GM23248 (cell line): ENCODE results near the gene PPP3R1. TPM values are rescaled to one million over a fixed set of nuclear protein-coding genes. Genes with fewer than 3 reads are reported as not detected.

ENCODE experiments used
- DNase-seq: peaks from one replicate; pipeline ENCODE4 v3.0.0-alpha.2; 2015
- H2AFZ ChIP-seq: fragments of 200-600 bp; sonication (generic); 2 replicates; pipeline ENCODE4 v1.6.1; 2016; ENCODE audit warnings: antibody characterized with exemption
- H3F3A ChIP-seq: fragments of 200-600 bp; sonication (generic); 2 replicates; pipeline ENCODE4 v1.6.1; 2016; ENCODE audit warnings: mild to moderate bottlenecking, antibody characterized with exemption, mixed run types; ENCODE audit not compliant: insufficient read depth
- H3K27ac ChIP-seq: fragments of 200-600 bp; sonication (generic); 2 replicates; pipeline ENCODE4 v1.5.1; 2016; ENCODE audit warnings: mild to moderate bottlenecking
- H3K27me3 ChIP-seq: fragments of 200-600 bp; sonication (generic); replicated peaks from 2 replicates; pipeline ENCODE4 v1.6.1; 2016; ENCODE audit warnings: mild to moderate bottlenecking; ENCODE audit not compliant: insufficient read depth
- H3K36me3 ChIP-seq: fragments of 200-600 bp; sonication (generic); 2 replicates; pipeline ENCODE4 v1.6.1; 2016; ENCODE audit warnings: low read depth, mild to moderate bottlenecking
- H3K4me1 ChIP-seq: fragments of 200-600 bp; sonication (generic); 2 replicates; pipeline ENCODE4 v1.6.1; 2016; ENCODE audit warnings: mild to moderate bottlenecking; ENCODE audit not compliant: insufficient read depth
- H3K4me2 ChIP-seq: fragments of 200-600 bp; sonication (generic); one replicate; pipeline ENCODE4 v1.6.1; 2016; ENCODE audit warnings: mild to moderate bottlenecking; ENCODE audit not compliant: unreplicated experiment
- H3K4me3 ChIP-seq: fragments of 200-600 bp; sonication (generic); 2 replicates; pipeline ENCODE4 v1.5.1; 2016; ENCODE audit warnings: mild to moderate bottlenecking
- H3K79me2 ChIP-seq: fragments of 200-600 bp; sonication (generic); 2 replicates; pipeline ENCODE4 v1.6.1; 2016; ENCODE audit warnings: mild to moderate bottlenecking; ENCODE audit not compliant: insufficient read depth
- H3K9ac ChIP-seq: fragments of 200-600 bp; sonication (generic); 2 replicates; pipeline ENCODE4 v1.6.1; 2016; ENCODE audit warnings: mild to moderate bottlenecking
- H3K9me2 ChIP-seq: fragments of 200-600 bp; sonication (generic); 2 replicates; pipeline ENCODE4 v1.6.1; 2016; ENCODE audit warnings: mixed run types, mild to moderate bottlenecking, moderate library complexity; ENCODE audit not compliant: insufficient read depth
- H3K9me3 ChIP-seq: fragments of 200-600 bp; sonication (generic); one replicate; pipeline ENCODE4 v1.6.1; 2017; ENCODE audit warnings: low read depth
- H4K20me1 ChIP-seq: fragments of 200-600 bp; sonication (generic); 2 replicates; pipeline ENCODE4 v1.6.0; 2016; ENCODE audit not compliant: insufficient read depth
- EZH2 ChIP-seq: fragments of 200-600 bp; sonication (generic); IDR thresholded peaks from 2 replicates; pipeline ENCODE4 v1.6.1; 2018; ENCODE audit warnings: antibody characterized with exemption, mild to moderate bottlenecking; ENCODE audit not compliant: insufficient read depth, poor library complexity, severe bottlenecking
- EZH2phosphoT487 ChIP-seq: fragments of 200-600 bp; sonication (generic); IDR thresholded peaks from 2 replicates; pipeline ENCODE4 v1.6.1; 2018; ENCODE audit warnings: antibody characterized with exemption, moderate library complexity, mild to moderate bottlenecking, low read depth; ENCODE audit not compliant: insufficient read depth
- WGBS, 2 experiments: methylation state at CpG; one replicate each; pipeline ENCODE4 v1.1.6; 2015 to 2017; ENCODE audit warnings: low lambda C conversion rate in 2 of 2, low coverage in 1 of 2; ENCODE audit errors: missing lambda C conversion rate in 2 of 2; 5-methylcytosine and 5-hydroxymethylcytosine counted together
- in situ Hi-C: fragments of 300-500 bp; cut with MboI; formaldehyde crosslinking; loops from 2 replicates; pipeline ENCODE4 v1.15.0; 2020
- polyA plus RNA-seq: library from polyadenylated mRNA; unstranded; fragments of >200 nt; fragmentation: Nextera tagmentation; extraction: Ambion mirVana; gene quantifications from 2 replicates; pipeline ENCODE4 v1.2.1, GENCODE V29; 2016
- total RNA-seq: library from RNA; depleted of rRNA; stranded (reverse); fragments of >200 nt; shearing (Covaris generic); gene quantifications from 2 replicates; pipeline ENCODE4 v1.2.3, GENCODE V29; 2014; rRNA removed

The PPP3R1 gene
- total and polyA plus RNA-seq, 2 experiments from 2014 or later = 3.8 to 17.7 TPM

- no peaks in the 10 kb centered on the region for H3K9me3 ChIP-seq
- H3K79me2 ChIP-seq = no peaks in the 10 kb centered on the region
- WGBS, 2 experiments = 98 to 99% methylated on average over 2 of the region's 2 CpGs
- no peak for DNase-seq
- H3K36me3 ChIP-seq = no peaks in the 10 kb centered on the region
- H3K4me2 ChIP-seq = no peak overlapping the region
- in situ Hi-C loops = no loop called here
- no peak overlapping the region for H3K9ac ChIP-seq
- no peaks in the 10 kb centered on the region for H4K20me1 ChIP-seq
- no peak overlapping the region for H3K27ac ChIP-seq
- H3F3A ChIP-seq = no peaks in the 10 kb centered on the region
- H3K27me3 ChIP-seq = no peaks in the 10 kb centered on the region
- no peak overlapping the region for H3K4me3 ChIP-seq
- no peak overlapping the region for H2AFZ ChIP-seq
- H3K4me1 ChIP-seq = no peaks in the 10 kb centered on the region
- TF ChIP-seq EZH2phosphoT487 (no peak), EZH2 (no peak)
- H3K9me2 ChIP-seq = no peaks in the 10 kb centered on the region
Observed at GRCh38 chr2:68141875-68142274, 110.5 kb downstream of the PPP3R1 start.

- no peak overlapping the region for H3K9ac ChIP-seq
- WGBS, 2 experiments = 68 to 71% methylated on average over 7 of the region's 7 CpGs
- no peak for TF ChIP-seq EZH2
- TF ChIP-seq EZH2phosphoT487 = no peak
- peaks cover 4% of the 10 kb centered on the region; the same call in 1 of the 2 replicates for H3K36me3 ChIP-seq
- no peaks in the 10 kb centered on the region for H4K20me1 ChIP-seq
- DNase-seq = no peak
- no peak overlapping the region for H3K4me3 ChIP-seq
- H3K4me1 ChIP-seq = no peaks in the 10 kb centered on the region
- no peaks in the 10 kb centered on the region for H3F3A ChIP-seq
- H3K27me3 ChIP-seq = no peaks in the 10 kb centered on the region
- no peak overlapping the region for H3K27ac ChIP-seq
- no peak overlapping the region for H2AFZ ChIP-seq
- H3K9me3 ChIP-seq = no peaks in the 10 kb centered on the region
- no peaks in the 10 kb centered on the region for H3K9me2 ChIP-seq
- in situ Hi-C loops = no loop called here
- no peaks in the 10 kb centered on the region for H3K79me2 ChIP-seq
- H3K4me2 ChIP-seq = no peak overlapping the region
Observed at GRCh38 chr2:68135448-68136320, 116.6 kb downstream of the PPP3R1 start.

GRCh38 chr2:68134554-68134953 lies 117.8 kb downstream of the PPP3R1 start:
- no peaks in the 10 kb centered on the region for H3K4me1 ChIP-seq
- H3K27me3 ChIP-seq = no peaks in the 10 kb centered on the region
- H3K27ac ChIP-seq = no peak overlapping the region
- no peaks in the 10 kb centered on the region for H3F3A ChIP-seq
- H2AFZ ChIP-seq = no peak overlapping the region
- H3K79me2 ChIP-seq = no peaks in the 10 kb centered on the region
- H4K20me1 ChIP-seq = no peaks in the 10 kb centered on the region
- in situ Hi-C loops = no loop called here
- TF ChIP-seq EZH2 (no peak), EZH2phosphoT487 (no peak)
- H3K9me3 ChIP-seq = no peaks in the 10 kb centered on the region
- DNase-seq = no peak
- H3K9ac ChIP-seq = no peak overlapping the region
- WGBS, 2 experiments = 97 to 100% methylated on average over 6 of the region's 6 CpGs
- H3K9me2 ChIP-seq = no peaks in the 10 kb centered on the region
- H3K4me2 ChIP-seq = no peak overlapping the region
- peaks cover 4% of the 10 kb centered on the region; the same call in 1 of the 2 replicates for H3K36me3 ChIP-seq
- no peak overlapping the region for H3K4me3 ChIP-seq

- Histone ChIP-seq H3K9me2 (no peaks in the 10 kb centered on the region), H3K9me3 (no peaks in the 10 kb centered on the region), H3K4me1 (no peaks in the 10 kb centered on the region), H3K4me2 (no peak overlapping the region), H3F3A (no peaks in the 10 kb centered on the region), H3K9ac (no peak overlapping the region), H3K27me3 (no peaks in the 10 kb centered on the region), H2AFZ (no peak overlapping the region), H3K79me2 (no peaks in the 10 kb centered on the region), H3K4me3 (no peak overlapping the region), H4K20me1 (no peaks in the 10 kb centered on the region), H3K27ac (no peak overlapping the region), H3K36me3 (peaks cover 4% of the 10 kb centered on the region; the same call in 1 of the 2 replicates)
- in situ Hi-C loops = no loop called here
- 93 to 98% methylated on average over 1 of the region's 1 CpG for WGBS, 2 experiments
- no peak for DNase-seq
- no peak for TF ChIP-seq EZH2phosphoT487
- TF ChIP-seq EZH2 = no peak
Observed at GRCh38 chr2:68134120-68134519, 118.2 kb downstream of the PPP3R1 start.

Other genes with a start within 250 kb of the PPP3R1 start
- 48.3 and 65.3 TPM in 2 replicates for gene C1D, start 189.5 kb downstream of the PPP3R1 start, total RNA-seq
- gene C1D, start 189.5 kb downstream of the PPP3R1 start, polyA plus RNA-seq = 28.6 and 32.5 TPM in 2 replicates
- 12.6 and 14.5 TPM in 2 replicates for gene PNO1, start 94.6 kb downstream of the PPP3R1 start, total RNA-seq
- gene PNO1, start 94.6 kb downstream of the PPP3R1 start, polyA plus RNA-seq = 22.5 and 23.3 TPM in 2 replicates
- gene CNRIP1, start 67.4 kb upstream of the PPP3R1 start, total RNA-seq = 21.8 and 37.7 TPM in 2 replicates
- 38.7 and 41.5 TPM in 2 replicates for gene CNRIP1, start 67.4 kb upstream of the PPP3R1 start, polyA plus RNA-seq
- not detected in 2 replicates for gene PLEK, start 112.8 kb upstream of the PPP3R1 start, total RNA-seq
- 0.15 and 0.39 TPM in 2 replicates for gene PLEK, start 112.8 kb upstream of the PPP3R1 start, polyA plus RNA-seq
- 0.38 and 0.65 TPM in 2 replicates for gene FBXO48, start 214.8 kb upstream of the PPP3R1 start, total RNA-seq
- gene FBXO48, start 214.8 kb upstream of the PPP3R1 start, polyA plus RNA-seq = 0.67 and 1.0 TPM in 2 replicates
- gene APLF, start 215.1 kb upstream of the PPP3R1 start, total RNA-seq = 4.0 and 5.1 TPM in 2 replicates
- 3.2 and 3.6 TPM in 2 replicates for gene APLF, start 215.1 kb upstream of the PPP3R1 start, polyA plus RNA-seq